Gastroesophageal sphincter (tissue), 4 donors: ENCODE measurements around the gene ERAS. TPM values are rescaled to one million over a fixed set of nuclear protein-coding genes. Genes with fewer than 3 reads are reported as not detected.
"Not testable (repeated sequence)": the region's sequence is repeated elsewhere in the genome, so short reads cannot be mapped to it uniquely, and the experiment has no call there.

Source experiments
- ATAC-seq: fragments of 150-250 bp; one replicate; pipeline ENCODE4 v1.9.1; 2016; ENCODE audit warnings: mild to moderate bottlenecking, moderate library complexity
- H3K27ac ChIP-seq, 4 donors: fragments of 200-600 bp; sonication (generic) in 3 of 4; 1 replicate in 3 of 4; 2 replicates in 1 of 4; pipeline ENCODE4 v1.5.1; 2016 to 2019
- H3K27me3 ChIP-seq: fragments of 200-600 bp; sonication (generic); one replicate; pipeline ENCODE4 v1.5.1; 2019
- H3K36me3 ChIP-seq, 2 donors: fragments of 200-600 bp; sonication (generic); one replicate each; pipeline ENCODE4 v1.5.1; 2019; ENCODE audit warnings: control low read depth in 1 of 2
- H3K4me1 ChIP-seq, 3 donors: fragments of 200-600 bp; sonication (generic); 1 replicate in 2 of 3; 2 replicates in 1 of 3; pipeline ENCODE4 v1.5.1; 2016 to 2019; ENCODE audit warnings: control low read depth in 2 of 3
- H3K4me3 ChIP-seq, 2 donors: fragments of 200-600 bp; sonication (generic); one replicate each; pipeline ENCODE4 v1.5.1; 2019; ENCODE audit warnings: mild to moderate bottlenecking in 1 of 2, moderate library complexity in 1 of 2
- H3K9me3 ChIP-seq, 3 donors: fragments of 200-600 bp; sonication (generic); one replicate each; pipeline ENCODE4 v1.5.1; 2017 to 2019; ENCODE audit warnings: control low read depth in 2 of 3
- CTCF ChIP-seq, 4 experiments: fragments of 200-600 bp in 2 of 4; fragments of 450-650 bp in 2 of 4; sonication (generic) in 1 of 4; IDR thresholded peaks; one replicate each; pipeline ENCODE4 v1.5.1; 2017 to 2019; ENCODE audit warnings: antibody characterized with exemption in 4 of 4, mild to moderate bottlenecking in 2 of 4, moderate library complexity in 2 of 4
- EP300 ChIP-seq: sonication (generic); formaldehyde crosslinking; IDR thresholded peaks from one replicate; pipeline ENCODE4 v1.6.1; 2017; ENCODE audit warnings: antibody characterized with exemption, mild to moderate bottlenecking
- POLR2A ChIP-seq, 2 donors: fragments of 450-650 bp; IDR thresholded peaks; one replicate each; pipeline ENCODE4 v1.6.1; 2017; ENCODE audit warnings: antibody characterized with exemption in 2 of 2, mild to moderate bottlenecking in 2 of 2, moderate library complexity in 1 of 2
- POLR2AphosphoS5 ChIP-seq: sonication (generic); formaldehyde crosslinking; IDR thresholded peaks from one replicate; pipeline ENCODE4 v1.6.1; 2017; ENCODE audit warnings: antibody characterized with exemption
- WGBS, 2 donors: methylation state at CpG; one replicate each; pipeline ENCODE4 v1.1.5; 2018; ENCODE audit warnings: low coverage in 1 of 2; 5-methylcytosine and 5-hydroxymethylcytosine counted together
- total RNA-seq, 4 donors: library from RNA; depleted of rRNA; stranded (reverse); fragments of >200 nt; gene quantifications; one replicate each; pipeline ENCODE4 v1.1.0, GENCODE V29; 2016

The ERAS gene
- total RNA-seq, 4 donors from 2014 or later, result not detected

- no peak for TF ChIP-seq EP300
- TF ChIP-seq POLR2A (IDR thresholded peaks at IDR 0.05), result no peak
- TF ChIP-seq CTCF (IDR thresholded peaks at IDR 0.05), result no peak
- no peak for TF ChIP-seq POLR2AphosphoS5
- Histone ChIP-seq H3K27ac (no peak overlapping the region), H3K4me3 (no peak overlapping the region), H3K9me3 (no peaks in the 10 kb centered on the region), H3K27me3 (no peaks in the 10 kb centered on the region), H3K4me1 (no peaks in the 10 kb centered on the region), H3K36me3 (peaks cover 0 to 90% of the 10 kb centered on the region in 2 donors)
- no CpG with 5 or more reads among the region's 18 CpGs for WGBS, 2 donors
- ATAC-seq, result no peak
These were observed 10.1 kb upstream of the ERAS start for GRCh38 chrX:48816014-48816810.

DNA sequence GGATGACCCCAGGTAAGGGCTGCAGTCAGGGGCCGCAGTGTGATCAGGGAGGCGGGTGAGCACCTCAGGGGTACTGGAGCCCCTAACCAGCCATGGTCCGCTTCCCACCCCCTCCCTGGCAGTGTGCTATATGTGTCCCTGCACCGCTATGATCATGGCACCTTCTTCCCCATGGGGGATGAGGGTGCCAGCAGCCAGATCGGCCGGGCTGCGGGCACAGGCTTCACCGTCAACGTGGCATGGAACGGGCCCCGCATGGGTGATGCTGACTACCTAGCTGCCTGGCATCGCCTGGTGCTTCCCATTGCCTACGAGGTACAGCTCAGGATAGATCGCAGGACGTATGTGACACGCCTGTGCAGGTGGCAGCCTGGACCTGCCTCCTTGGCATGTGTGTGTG lies 8.2 kb upstream of the ERAS start:
- peaks cover 0 to 96% of the 10 kb centered on the region in 2 donors for H3K36me3 ChIP-seq
- WGBS, 2 donors, result 87% methylated on average over 3 of the region's 16 CpGs; no CpG with 5 or more reads in 1 of the 2 donors
- no peaks in the 10 kb centered on the region for H3K4me1 ChIP-seq
- H3K9me3 ChIP-seq, result no peaks in the 10 kb centered on the region
- TF ChIP-seq POLR2AphosphoS5 (no peak), EP300 (no peak), CTCF (IDR thresholded peaks at IDR 0.05) (no peak), POLR2A (IDR thresholded peaks at IDR 0.05) (no peak)
- no peak overlapping the region for H3K4me3 ChIP-seq
- ATAC-seq, result no peak
- H3K27me3 ChIP-seq, result no peaks in the 10 kb centered on the region
- H3K27ac ChIP-seq, result no peak overlapping the region

DNA sequence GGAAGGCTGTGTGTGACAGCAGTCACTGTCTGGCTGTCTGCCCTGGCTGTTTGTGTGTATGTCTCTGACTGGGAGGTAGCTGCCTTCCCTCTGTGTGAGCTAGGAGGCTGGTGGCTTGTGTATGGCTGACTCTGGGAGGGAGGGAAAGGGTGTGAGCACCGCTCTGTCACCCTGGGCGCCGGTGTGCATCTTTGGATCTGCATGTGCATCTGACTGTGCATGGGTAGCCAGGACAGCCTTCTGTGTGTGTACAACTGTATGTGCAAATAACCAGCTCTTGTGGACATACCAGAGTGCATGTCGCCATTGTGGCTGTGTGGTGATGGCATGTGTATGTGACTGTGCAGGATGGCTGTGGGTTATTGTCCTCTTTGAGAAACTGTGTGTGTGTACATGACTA lies 7.4 kb upstream of the ERAS start:
- Histone ChIP-seq H3K9me3 (no peaks in the 10 kb centered on the region), H3K4me1 (no peaks in the 10 kb centered on the region), H3K36me3 (peaks cover 0 to 96% of the 10 kb centered on the region in 2 donors), H3K27ac (no peak overlapping the region), H3K4me3 (no peak overlapping the region), H3K27me3 (no peaks in the 10 kb centered on the region)
- no peak for ATAC-seq
- WGBS, 2 donors, result no CpG with 5 or more reads among the region's 4 CpGs
- TF ChIP-seq POLR2AphosphoS5 (no peak), CTCF (IDR thresholded peaks at IDR 0.05) (no peak), EP300 (no peak), POLR2A (IDR thresholded peaks at IDR 0.05) (no peak)

GRCh38 chrX:48819394-48819793 lies 6.9 kb upstream of the ERAS start:
- 68 to 74% methylated on average over 4 to 6 of the region's 9 CpGs for WGBS, 2 donors
- not testable (repeated sequence) for H3K4me3 ChIP-seq, H3K27ac ChIP-seq, H3K4me1 ChIP-seq, ATAC-seq, H3K9me3 ChIP-seq, H3K27me3 ChIP-seq
- H3K36me3 ChIP-seq, result peaks cover 0 to 97% of the 10 kb centered on the region in 2 donors

DNA sequence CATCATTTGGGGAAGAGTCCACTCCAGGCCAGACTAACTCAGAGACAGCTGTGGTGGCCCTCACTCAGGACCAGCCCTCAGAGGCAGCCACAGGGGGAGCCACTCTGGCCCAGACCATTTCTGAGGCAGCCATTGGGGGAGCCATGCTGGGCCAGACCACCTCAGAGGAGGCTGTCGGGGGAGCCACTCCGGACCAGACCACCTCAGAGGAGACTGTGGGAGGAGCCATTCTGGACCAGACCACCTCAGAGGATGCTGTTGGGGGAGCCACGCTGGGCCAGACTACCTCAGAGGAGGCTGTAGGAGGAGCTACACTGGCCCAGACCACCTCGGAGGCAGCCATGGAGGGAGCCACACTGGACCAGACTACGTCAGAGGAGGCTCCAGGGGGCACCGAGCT lies 3.3 kb upstream of the ERAS start:
- peaks cover 0 to 89% of the 10 kb centered on the region in 2 donors for H3K36me3 ChIP-seq
- no peaks in the 10 kb centered on the region for H3K4me1 ChIP-seq
- no peak overlapping the region for H3K27ac ChIP-seq
- no peak for TF ChIP-seq CTCF (IDR thresholded peaks at IDR 0.05)
- no peak for ATAC-seq
- no peaks in the 10 kb centered on the region for H3K27me3 ChIP-seq
- no peaks in the 10 kb centered on the region for H3K9me3 ChIP-seq
- no CpG with 5 or more reads among the region's 6 CpGs for WGBS, 2 donors
- no peak overlapping the region for H3K4me3 ChIP-seq
